HL-60/S4 treated with phorbol 12-myristate 13-acetate at 8.2 ng/mL for 4 days and 3 days (cell line): Measurements from ENCODE around the gene TJP1.

Source experiments
- in situ Hi-C: fragments of 300-500 bp; cut with MboI; formaldehyde crosslinking; loops from 2 replicates; pipeline ENCODE4 v1.15.0; 2022; ENCODE audit warnings: low sequenced_read_pairs

TJP1 gene

GRCh38 chr15:29822100-29822683, at the start of gene TJP1:
TJP1 (minus strand) TSS chr15:29822468; CDS start chr15:29822028, 440 bp downstream.
- in situ Hi-C loops: no loop called here

- in situ Hi-C loops: no loop called here
These were observed 49.1 kb upstream of the TJP1 start for GRCh38 chr15:29871401-29871800.

DNA sequence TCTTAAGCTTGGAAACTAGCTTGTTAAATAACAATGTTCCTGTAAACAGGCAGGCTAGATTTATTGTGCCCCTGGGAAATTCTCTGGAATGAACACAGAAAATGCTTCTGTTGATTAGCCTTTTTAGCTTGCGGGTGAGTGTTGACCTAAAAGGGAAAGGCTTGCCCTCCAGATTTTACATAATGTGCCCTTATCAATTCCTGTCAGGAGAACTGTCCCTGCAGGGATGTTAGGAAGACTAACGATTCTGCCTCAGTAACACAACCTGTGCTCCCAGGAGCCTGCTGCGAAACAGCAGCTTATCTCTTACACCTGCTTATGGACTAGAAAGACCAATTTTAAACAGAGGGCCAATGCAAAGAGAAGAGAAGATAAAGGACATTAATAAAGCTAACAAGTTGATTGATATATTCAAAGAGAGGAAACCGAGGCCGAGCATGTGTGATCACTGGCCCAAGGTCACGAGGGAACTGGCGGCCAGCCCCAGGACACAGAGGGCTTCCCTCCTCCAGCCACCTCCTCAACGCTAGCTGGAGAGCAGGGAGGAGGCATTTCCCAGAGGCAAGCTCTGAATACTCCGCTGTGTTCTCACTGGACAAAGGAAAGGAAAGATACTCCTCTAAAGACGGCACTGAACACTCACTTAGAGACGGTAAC, 48.4 kb upstream of the TJP1 start:
- in situ Hi-C loops: no loop called here

DNA sequence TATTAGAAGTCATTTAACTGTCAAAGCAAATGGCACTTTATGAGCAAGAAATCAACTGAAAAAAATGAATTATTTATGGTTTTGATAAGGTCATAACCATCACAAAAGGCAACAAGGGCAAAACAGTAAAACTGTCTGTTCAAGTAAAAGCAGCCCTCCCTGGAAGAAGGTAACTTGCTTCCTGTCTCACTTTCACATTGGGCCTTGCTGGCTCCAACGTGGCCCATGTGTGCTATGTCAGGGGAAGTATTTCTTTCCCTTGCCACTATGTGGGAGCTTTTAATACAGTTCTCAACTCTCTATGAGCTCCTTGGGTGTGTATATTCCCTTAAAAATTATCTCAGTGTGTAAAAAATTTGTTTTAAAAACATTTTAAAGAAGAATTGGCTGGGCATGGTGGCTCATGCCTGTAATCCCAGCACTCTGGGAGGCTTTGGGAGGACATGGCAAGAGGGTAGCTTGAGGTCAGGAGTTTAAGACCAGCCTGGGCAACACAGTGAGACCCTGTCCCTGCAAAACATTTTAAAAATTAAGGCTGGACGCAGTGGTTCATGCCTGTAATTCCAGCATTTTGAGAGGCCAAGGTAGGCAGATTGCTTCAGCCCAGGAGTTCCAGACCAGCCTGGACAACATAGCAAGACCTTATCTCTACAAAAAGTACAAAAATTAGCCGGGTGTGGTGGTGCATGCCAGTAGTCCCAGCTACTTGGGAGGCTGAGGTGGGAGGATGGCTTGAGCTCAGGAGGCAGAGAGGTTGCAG, 45.2 kb upstream of the TJP1 start:
- in situ Hi-C loops: no loop called here

- in situ Hi-C loops: no loop called here
These were observed 44.1 kb upstream of the TJP1 start for GRCh38 chr15:29866337-29866736.

GRCh38 chr15:29864501-29864900, 42.2 kb upstream of the TJP1 start:
- in situ Hi-C loops: no loop called here

GRCh38 chr15:29863438-29863837, 41.2 kb upstream of the TJP1 start:
- in situ Hi-C loops: no loop called here

DNA sequence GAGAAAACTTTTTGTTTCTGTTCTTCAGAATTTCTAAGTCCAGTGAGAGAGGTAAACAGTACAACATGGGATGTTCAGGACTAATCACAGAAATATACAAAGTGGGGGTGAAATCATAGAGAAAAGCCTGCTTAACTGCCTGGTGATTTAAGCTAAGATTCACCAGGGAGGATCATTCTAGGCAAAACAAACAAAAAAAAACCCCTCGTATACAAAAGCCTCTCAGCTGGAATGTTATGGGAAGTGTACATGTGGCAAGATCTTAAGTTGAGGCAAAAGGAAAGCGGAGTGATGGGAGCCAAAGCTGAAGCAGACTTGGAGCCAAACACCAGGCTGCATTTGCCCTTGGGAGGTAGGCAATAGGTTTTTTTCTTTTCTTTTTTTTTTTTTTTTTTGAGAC, 40.0 kb upstream of the TJP1 start:
- in situ Hi-C loops: no loop called here

GRCh38 chr15:29860872-29861271, 38.6 kb upstream of the TJP1 start:
- in situ Hi-C loops: no loop called here

GRCh38 chr15:29859973-29860715, 37.9 kb upstream of the TJP1 start:
- in situ Hi-C loops: no loop called here

- in situ Hi-C loops: no loop called here
These were observed 37.0 kb upstream of the TJP1 start for GRCh38 chr15:29859293-29859692.

DNA sequence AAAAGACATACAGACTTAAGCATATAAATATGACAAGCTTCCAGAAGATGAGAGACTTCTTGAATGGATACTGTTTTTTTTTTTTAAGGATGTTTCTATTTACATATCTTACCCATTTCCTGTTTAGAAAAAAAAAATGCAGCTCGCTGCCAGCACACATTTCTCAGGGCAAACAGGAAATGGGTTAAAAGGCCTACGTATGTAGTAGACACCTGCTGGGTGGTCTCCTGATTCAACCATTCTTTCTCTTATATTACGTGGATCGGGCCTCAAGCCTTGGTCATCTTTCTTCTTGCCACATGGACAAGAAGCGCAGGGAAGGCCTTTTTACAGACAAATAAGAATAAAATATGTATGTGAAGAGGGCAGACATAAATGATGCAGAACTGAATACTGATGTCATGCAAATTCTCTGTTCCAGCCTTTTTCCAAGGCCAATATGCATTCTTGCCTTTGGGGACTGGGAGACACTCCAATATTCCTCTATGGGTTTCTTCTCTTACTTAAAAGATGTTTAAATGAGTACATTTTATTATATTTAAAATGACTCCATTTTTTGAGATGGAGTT, 35.0 kb upstream of the TJP1 start:
- in situ Hi-C loops: no loop called here

DNA sequence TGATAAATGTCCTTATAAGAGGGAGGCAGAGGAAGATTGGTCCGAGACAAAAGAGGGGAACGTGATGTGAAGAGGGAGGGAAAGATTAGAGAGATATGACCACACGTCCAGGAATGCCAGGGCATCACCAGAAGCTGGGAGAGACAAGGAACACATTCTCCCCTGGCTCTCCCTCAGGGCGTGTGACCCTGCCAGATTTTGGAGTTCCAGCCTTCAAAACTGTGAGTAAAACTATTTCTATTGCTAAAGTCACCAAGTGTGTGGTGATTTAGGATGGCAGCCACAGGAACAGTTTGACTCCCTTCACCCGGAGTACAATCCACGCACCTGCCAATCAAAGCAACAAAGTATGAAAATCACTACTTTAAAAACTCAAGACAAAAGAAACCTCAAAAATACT, 32.1 kb upstream of the TJP1 start:
- in situ Hi-C loops: no loop called here

GRCh38 chr15:29853211-29853987, 31.1 kb upstream of the TJP1 start:
- in situ Hi-C loops: no loop called here

DNA sequence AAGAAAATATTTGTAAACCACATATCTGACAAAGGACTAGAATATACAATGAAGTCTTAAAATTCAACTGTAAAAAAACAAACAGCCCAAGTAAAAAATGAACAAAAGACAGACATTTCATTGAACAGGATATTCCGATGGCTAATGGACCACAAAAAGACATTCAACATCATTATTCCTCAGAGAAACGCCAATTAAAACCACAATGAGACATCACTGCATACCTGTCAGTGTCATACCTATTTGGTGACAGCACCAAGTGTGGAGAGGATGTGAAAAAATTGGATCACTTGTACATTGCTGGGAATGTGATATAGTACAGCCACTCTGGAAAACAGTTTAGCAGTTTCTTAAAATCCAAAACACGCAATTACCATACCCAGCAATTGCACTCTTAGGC, 29.9 kb upstream of the TJP1 start:
- in situ Hi-C loops: no loop called here

DNA sequence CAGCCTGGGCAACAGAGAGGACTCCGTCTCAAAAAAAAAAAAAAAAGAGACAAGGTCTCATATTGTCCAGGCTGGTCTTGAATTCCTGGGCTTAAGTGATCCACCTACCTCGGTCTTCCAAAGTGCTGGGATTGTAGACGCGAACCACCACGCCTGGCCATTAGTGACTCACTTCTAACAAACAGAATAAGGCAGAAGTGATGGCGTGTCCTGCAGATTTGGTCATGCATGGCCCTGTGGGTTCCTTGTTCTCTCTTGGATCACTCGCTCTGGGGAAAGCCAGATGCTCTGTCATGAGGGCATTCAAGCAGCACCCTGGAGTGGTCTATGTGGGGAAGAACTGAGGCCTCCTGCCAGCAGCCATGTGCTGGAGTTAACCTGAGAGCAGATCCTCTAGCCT, 27.4 kb upstream of the TJP1 start:
- in situ Hi-C loops: no loop called here

DNA sequence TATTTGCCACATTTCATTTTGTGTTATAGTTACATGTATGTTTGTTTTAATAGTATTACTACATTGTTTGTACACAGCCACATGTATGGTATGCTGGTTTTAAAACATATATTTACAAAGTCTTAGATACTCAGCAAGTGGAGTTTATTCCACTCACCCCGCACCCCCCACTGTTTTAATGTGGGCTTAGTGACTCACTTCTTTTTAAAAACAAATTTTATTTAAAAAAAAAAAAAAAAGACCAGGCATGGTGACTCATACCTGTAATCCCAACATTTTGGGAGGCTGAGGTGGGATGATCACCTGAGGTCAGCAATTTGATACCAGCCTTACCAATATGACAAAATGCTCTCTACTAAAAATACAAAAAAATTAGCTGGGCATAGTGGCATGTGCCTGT, 26.9 kb upstream of the TJP1 start:
- in situ Hi-C loops: no loop called here

DNA sequence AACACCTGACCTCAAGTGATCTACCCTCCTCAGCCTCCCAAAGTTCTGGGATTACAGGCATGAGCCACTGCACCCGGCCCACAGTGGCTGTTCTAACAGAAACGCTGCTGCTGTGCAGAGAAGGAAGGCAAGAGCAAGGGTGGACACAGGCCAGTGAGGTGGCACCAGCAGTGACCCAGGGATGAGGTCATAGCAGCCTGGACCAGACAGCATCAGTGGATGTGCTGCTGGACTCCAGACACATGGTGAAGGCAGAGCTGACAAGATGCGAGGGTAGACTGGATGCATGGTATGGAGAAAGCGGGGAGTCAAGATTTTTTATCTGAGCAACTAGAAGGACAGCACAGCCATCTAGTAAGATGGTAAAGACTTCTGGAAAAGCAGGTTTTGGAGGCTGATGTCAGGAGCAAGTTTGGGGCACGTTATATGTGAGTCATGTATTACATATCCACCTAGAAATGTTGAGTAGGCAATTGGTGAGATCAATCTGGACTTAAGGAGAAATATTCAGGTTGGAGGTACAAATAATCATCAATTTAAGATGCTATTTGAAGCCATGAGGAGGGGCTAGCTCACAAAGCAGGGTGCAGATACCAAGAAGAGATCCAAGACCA, 22.1 kb upstream of the TJP1 start:
- in situ Hi-C loops: no loop called here

GRCh38 chr15:29842290-29842689, 20.0 kb upstream of the TJP1 start:
- in situ Hi-C loops: no loop called here

DNA sequence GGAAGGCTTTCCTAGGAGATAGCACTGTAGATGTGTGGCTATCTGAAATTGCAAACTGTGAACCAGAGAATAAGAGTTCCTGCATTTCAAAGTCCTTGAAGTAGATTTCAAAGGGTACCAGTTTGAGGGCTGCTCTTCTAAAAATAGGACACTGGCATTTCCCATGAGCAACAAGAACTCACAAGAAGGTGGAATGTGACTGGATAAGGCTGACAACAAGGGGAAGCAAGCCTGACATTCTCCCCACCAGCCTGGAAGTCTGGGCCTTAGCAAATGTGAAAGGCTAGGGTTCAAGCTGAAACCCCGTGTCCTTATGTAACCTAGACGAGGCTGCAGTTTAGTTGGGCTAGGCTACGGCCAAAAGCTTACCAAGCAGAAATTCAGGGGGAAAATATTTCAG, 18.7 kb upstream of the TJP1 start:
- in situ Hi-C loops: no loop called here
